B cell (primary cell): ENCODE measurements around the gene CDH20.

Source experiments
- EZH2 ChIP-seq: IDR thresholded peaks from 2 replicates; pipeline ENCODE4 v1.6.1; 2012; ENCODE audit warnings: borderline replicate concordance, low read depth, mild to moderate bottlenecking, moderate library complexity, low read length; ENCODE audit not compliant: insufficient read depth, poor library complexity, severe bottlenecking
- TF ChIP-seq, protein P1 (sequence below): fragments of 200-600 bp; IDR thresholded peaks from one replicate; pipeline ENCODE4 v1.8.0; 2022; ENCODE audit warnings: antibody characterized with exemption, mild to moderate bottlenecking

DNA sequence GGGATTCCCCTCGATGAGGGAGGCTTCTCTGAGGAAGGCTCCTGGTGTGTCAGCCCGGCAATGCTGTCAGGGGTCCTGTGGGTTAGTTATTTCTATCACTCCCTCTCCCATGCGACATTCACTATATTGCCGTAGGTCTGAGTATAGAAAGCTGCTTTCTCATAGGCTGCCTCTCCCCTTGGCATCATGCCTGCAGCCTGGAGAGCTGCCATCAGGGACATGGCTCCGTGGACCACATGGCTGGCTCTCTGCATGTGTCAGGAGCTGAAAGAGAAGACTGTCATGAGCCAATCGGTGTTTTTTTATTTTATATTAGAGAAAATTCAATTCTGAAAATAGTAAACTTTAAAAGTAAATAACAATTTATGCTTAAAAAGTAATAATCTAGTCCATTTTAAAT, 198.0 kb downstream of the CDH20 start:
- TF ChIP-seq, protein P1, sequence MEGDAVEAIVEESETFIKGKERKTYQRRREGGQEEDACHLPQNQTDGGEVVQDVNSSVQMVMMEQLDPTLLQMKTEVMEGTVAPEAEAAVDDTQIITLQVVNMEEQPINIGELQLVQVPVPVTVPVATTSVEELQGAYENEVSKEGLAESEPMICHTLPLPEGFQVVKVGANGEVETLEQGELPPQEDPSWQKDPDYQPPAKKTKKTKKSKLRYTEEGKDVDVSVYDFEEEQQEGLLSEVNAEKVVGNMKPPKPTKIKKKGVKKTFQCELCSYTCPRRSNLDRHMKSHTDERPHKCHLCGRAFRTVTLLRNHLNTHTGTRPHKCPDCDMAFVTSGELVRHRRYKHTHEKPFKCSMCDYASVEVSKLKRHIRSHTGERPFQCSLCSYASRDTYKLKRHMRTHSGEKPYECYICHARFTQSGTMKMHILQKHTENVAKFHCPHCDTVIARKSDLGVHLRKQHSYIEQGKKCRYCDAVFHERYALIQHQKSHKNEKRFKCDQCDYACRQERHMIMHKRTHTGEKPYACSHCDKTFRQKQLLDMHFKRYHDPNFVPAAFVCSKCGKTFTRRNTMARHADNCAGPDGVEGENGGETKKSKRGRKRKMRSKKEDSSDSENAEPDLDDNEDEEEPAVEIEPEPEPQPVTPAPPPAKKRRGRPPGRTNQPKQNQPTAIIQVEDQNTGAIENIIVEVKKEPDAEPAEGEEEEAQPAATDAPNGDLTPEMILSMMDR, result no peak
- no peak for TF ChIP-seq EZH2
